Activated CD4-positive, CD25-positive, alpha-beta regulatory T cell treated with anti-CD3 and anti-CD28 coated beads, Interleukin-2, amount 50 U/mL, for 16 hours (primary cell): ENCODE results near the gene ZNF549.

Experiments
- DNase-seq: peaks from one replicate; pipeline ENCODE4 v3.0.0-alpha.2; 2020; ENCODE audit warnings: low read depth, low spot score

Gene ZNF549

DNA sequence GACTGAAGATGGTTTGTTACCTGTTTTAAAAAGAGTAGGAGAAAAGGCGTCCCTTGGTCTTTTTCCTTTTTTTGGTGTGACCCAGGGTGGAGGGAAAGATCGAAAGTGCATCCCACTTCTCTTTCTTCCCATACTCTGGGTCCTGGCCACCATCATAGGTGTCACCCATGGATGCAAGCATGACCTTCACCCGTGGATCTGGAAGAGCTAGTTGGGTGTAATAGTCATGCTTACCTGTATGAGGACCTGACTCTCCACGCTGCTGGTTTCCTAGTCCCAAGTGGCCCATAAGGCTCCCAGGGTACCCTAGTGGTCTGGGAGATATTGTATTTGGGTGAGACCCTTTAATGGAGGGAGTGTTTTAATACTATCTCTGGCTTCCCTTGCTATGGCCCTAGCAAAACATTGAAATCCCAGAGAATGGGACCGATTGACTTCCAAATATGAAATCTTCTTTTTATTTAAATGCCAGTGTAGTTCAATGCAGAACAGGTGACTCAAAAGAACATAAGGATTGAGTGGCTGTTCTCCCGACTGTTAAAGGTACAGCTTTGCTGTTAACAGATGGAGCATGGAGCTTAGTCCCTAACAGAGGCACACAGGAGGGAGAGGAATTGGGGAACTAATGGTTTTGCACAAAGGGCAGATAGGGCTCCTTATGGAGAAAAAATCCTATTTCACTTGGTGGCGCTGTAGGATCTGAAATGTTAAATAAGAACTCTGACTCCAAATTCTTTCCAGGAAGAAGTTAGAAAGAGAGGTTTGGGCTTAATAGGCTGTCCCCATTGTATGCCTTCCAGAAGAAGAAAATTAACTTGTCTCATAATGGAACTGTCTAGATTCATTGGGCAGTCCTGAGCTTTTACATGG lies 39.5 kb downstream of the ZNF549 start:
- no peak for DNase-seq

DNA sequence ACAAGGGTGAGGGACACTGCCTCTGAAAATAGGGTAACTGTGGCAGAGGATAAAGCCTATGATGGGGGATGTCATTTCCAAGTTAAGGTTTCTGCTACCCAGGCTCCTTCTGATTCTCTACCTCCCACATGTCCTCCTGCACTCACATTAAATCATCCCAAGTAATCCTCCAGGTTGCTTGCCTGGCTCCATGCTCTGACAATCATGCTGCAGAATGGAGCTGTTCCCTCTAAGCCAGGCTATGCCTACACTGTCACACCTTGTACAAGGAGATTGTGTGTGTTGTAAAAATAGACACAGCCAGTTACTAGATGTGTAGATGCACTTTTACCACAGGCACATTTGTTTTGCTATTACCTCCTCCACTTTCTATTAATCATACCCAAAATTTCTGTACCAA lies 43.6 kb downstream of the ZNF549 start:
- DNase-seq, result no peak

- DNase-seq, result no peak
Observed at GRCh38 chr19:57572415-57572947, 45.3 kb downstream of the ZNF549 start.

GRCh38 chr19:57576661-57577060 lies 49.5 kb downstream of the ZNF549 start:
- DNase-seq, result no peak

DNA sequence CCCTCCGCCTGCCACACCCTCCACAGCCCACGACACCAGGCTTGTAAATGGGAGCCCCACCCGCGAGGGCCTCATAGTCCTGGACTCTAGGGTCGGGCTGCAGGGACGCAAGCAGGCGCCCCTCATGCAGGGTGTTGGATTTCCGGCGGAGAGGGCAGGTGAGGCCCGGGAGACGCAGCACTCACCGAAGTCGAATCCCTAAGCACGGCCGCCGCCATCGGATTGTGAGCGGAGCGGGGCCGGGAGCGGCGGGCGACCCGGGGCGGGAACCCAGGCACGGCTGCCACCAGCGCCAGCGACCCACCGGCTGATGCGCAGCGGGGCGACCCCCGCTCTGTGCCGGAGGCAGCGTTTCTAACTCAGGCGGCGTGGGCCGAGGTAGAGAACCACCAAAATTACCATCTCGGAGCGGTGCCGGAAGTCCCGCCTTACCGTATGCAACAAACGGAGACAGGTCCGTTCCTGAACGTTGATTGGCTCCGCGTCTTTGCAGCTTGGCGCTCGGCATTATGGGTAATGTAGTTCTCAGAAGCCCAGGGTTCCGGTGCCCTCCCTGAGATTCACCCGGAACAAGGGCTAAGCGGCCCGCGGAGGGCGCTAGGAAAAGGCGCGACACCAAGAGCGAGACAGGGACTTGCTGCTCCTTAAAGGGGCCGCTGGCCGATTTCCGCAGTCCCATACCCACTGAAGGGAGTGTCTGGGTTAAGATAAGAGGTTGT lies 51.5 kb downstream of the ZNF549 start, which contains the start of gene ZNF416:
TSS of gene ZNF416 (minus strand) at position 425 of the 719 bp plus-strand sequence. CDS start at position 218, 207 bp downstream.
- DNase-seq, result peak; percentile 93

- DNase-seq, result no peak
Observed at GRCh38 chr19:57583104-57583520, 56.0 kb downstream of the ZNF549 start.

- DNase-seq, result peak; percentile 72
Observed at GRCh38 chr19:57583521-57584416, 56.6 kb downstream of the ZNF549 start, which contains the start of gene ZIK1. ZIK1 (plus strand) TSS chr19:57584145; CDS start chr19:57584357, 212 bp downstream.

DNA sequence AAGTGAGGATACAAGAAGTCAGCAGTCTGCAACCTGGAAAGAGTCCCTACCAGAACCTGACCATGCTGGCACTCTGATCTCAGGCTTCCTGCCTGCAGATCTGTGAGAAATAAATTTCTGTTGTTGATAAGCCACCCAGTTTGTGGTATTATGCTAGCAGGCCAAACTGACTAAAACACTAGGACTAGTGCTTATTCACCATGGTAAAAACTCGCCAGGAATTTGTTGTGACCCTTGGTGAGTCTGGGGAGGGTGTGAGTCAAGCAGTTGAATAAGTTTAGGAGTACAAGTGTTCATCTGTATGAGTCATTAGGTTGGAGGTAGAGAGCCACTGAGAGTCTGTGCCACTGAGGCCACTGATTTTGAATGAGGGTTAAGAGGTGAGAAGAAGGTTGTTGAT lies 60.4 kb downstream of the ZNF549 start:
- no peak for DNase-seq

GRCh38 chr19:57599377-57599760 lies 72.2 kb downstream of the ZNF549 start:
- DNase-seq, result no peak

DNA sequence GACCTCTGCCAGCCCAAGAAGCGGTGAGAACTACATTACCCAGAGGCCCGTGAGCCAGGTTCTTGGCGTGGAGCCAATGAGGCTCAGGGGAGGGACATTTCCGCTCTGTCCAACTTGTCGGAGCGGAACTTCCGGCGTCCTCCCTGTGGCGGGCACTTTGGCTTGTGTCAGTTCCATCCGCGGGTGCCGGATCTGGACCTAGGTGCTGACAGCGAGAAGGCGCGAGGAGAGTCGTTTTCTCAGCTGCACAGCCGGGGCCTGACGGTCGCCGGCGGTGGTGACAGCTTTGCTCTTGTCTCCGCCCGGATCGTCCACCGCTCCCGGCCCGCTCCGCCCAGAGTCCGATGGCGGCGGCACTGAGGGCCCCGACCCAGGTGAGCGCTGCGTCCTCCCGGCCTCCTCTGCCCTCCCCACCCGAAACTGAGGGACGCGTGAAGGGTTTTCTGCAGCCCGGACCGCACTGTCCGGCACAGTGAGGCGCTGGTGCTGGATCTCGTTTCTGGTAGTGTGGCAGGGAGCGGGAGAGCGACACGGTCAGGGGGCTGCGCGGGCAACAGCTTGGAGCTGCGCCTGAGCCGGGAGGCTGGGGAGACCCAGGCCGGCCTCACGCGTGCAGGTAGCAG lies 72.7 kb downstream of the ZNF549 start, which contains the start of gene ZNF530:
TSS of gene ZNF530 (plus strand) at position 125 of the 623 bp plus-strand sequence. CDS start 4,461 bp downstream, outside the sequence.
- DNase-seq, result peak; percentile 67

DNA sequence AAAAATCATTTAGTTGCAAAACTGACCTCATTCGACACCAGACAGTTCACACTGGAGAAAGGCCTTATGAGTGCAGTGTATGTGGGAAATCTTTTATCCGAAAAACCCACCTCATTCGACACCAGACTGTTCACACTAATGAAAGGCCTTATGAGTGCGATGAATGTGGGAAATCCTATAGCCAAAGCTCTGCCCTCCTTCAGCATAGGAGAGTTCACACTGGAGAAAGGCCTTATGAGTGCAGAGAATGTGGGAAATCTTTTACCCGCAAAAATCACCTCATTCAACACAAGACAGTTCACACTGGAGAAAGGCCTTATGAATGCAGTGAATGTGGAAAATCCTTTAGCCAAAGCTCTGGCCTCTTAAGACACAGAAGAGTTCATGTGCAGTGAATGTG lies 79.8 kb downstream of the ZNF549 start:
- DNase-seq, result no peak
